HG03469 (cell line): ENCODE data around the gene AGR2.

Source experiments
- ATAC-seq: cut with Tn5 transposase; IDR thresholded peaks from one replicate; pipeline ENCODE4 v1.9.1; 2021; ENCODE audit warnings: mild to moderate bottlenecking, moderate library complexity, moderate number of reproducible peaks; ENCODE audit not compliant: unreplicated experiment

Gene AGR2

DNA sequence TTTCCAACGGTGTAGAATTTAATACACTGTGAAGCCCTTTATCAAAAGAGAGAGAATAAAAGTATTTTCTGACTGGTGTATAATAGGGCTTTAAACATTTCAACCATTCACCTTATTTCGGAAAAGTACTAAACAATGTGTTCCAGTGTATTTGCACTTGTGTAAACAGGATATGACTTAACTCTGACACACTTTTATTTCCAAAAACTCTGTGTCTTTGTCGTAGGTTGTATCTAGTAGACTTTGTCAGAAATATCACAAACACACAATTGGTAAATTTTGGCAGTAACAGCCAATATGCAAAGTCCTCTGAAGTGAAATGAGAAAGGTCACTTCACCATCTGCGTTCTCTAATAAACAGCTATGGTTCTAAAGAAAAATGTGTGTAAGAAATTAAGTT, 61.6 kb downstream of the AGR2 start:
- no peak for ATAC-seq

DNA sequence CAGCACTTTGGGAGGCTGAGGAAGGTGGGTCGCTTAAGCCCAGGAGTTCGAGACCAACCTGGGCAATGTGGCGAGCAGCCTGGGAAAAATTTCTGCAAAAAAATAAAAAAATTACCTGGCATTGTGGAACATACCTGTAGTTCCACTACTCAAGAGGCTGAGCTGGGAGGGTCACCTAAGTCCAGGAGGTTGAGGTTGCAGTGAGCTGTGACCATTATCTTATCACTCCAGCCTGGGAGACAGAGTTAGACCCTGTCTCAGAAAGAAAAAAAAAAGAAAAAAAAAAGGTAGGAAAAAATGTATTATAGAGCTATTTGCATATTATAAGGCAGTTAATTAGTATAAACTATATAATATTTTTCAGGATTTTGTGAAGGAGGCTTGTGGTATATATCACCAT, 62.3 kb downstream of the AGR2 start:
- ATAC-seq, result no peak
